Adrenal gland (tissue), 12 donors: Measurements from ENCODE around the gene DCHS1. TPM values are rescaled to one million over a fixed set of nuclear protein-coding genes. Genes with fewer than 3 reads are reported as not detected.
"Not testable (repeated sequence)": the region's sequence is repeated elsewhere in the genome, so short reads cannot be mapped to it uniquely, and the experiment has no call there.

Experiments used
- DNase-seq, 7 donors: peaks; one replicate each; pipeline ENCODE4 v3.0.0-alpha.2; 2019 to 2020
- H3K27ac ChIP-seq, 5 donors: fragments of 200-600 bp; sonication (generic) in 4 of 5; 1 replicate in 3 of 5; 2 replicates in 2 of 5; pipeline versions ENCODE4 v1.5.1 to v1.8.0; 2016 to 2020; ENCODE audit warnings: mild to moderate bottlenecking in 1 of 5
- H3K27me3 ChIP-seq: fragments of 200-600 bp; 2 replicates; pipeline ENCODE4 v1.8.0; 2021
- H3K36me3 ChIP-seq, 2 donors: fragments of 200-600 bp; replicated peaks in 1 of 2; 1 replicate in 1 of 2; 2 replicates in 1 of 2; pipeline versions ENCODE4 v1.5.1 to v1.8.0; 2018 to 2022
- H3K4me1 ChIP-seq, 2 donors: fragments of 200-600 bp; replicated peaks in 1 of 2; 1 replicate in 1 of 2; 2 replicates in 1 of 2; pipeline versions ENCODE4 v1.5.1 to v1.8.0; 2018 to 2021
- H3K4me3 ChIP-seq, 4 donors: fragments of 200-600 bp; sonication (generic) in 3 of 4; one replicate each; pipeline ENCODE4 v1.5.1; 2016 to 2018
- H3K9me3 ChIP-seq, 3 donors: fragments of 200-600 bp; sonication (generic) in 1 of 3; replicated peaks in 1 of 3; 1 replicate in 2 of 3; 2 replicates in 1 of 3; pipeline versions ENCODE4 v1.5.1 to v1.8.0; 2016 to 2021
- POLR2A ChIP-seq, 2 donors: fragments of 450-650 bp; IDR thresholded peaks; one replicate each; pipeline ENCODE4 v1.6.1; 2017; ENCODE audit warnings: antibody characterized with exemption in 2 of 2, mild to moderate bottlenecking in 2 of 2, moderate library complexity in 1 of 2
- WGBS, 4 donors: extraction: QIAGEN DNeasy Blood & Tissue Kit in 2 of 4; methylation state at CpG; one replicate each; pipeline versions ENCODE4 v1.1.5 to v1.1.7; 2013 to 2017; 5-methylcytosine and 5-hydroxymethylcytosine counted together
- intact Hi-C, 2 donors: fragments of 100-400 bp; cut with DNase I; formaldehyde crosslinking; loops; one replicate each; pipeline versions ENCODE4 v1.14.1 to v1.15.0; 2022 to 2023
- polyA plus RNA-seq, 3 donors: library from polyadenylated mRNA; stranded (reverse); fragments of 200-250 nt in 2 of 3; fragments of 350-450 nt in 1 of 3; fragmentation: Illumina TruSeq in 1 of 3; extraction: RNeasy Lipid Tissue Mini Kit (QIAGEN cat#74804) in 1 of 3; gene quantifications; one replicate each; pipeline ENCODE4 v1.2.3, GENCODE V29; 2013 to 2014
- total RNA-seq, 9 donors: library from RNA; depleted of rRNA in 4 of 9; stranded (reverse); fragments of >200 nt in 4 of 9; fragments of 120-200 nt in 1 of 9; fragmentation: NEBNext Ultra II Directional in 1 of 9; extraction: Animal tissue kit (Norgen Biotek cat#: 25700) in 1 of 9; gene quantifications; one replicate each; pipeline versions ENCODE4 v1.1.0 to v1.2.4, GENCODE V29; 2013 to 2023
- TF ChIP-seq, protein P1 (sequence below), 6 experiments: fragments of 450-650 bp in 4 of 6; fragments of 200-600 bp in 2 of 6; sonication (generic) in 1 of 6; IDR thresholded peaks; 1 replicate in 5 of 6; 2 replicates in 1 of 6; pipeline versions ENCODE4 v1.5.1 to v1.8.0; 2016 to 2021; ENCODE audit warnings: antibody characterized with exemption in 6 of 6, mild to moderate bottlenecking in 2 of 6, moderate library complexity in 1 of 6
- donor health status: healthy with polysubstance abuse.
- donor health status: Bipolar disorder and iron deficiency.
- donor health status: DM: yes; HTN: yes; CAD: no.
- donor health status: DM: no; HTN: no; CAD: no.
- donor health status: DM: no; HTN: no; CAD: no.
- donor health status: DM: yes; HTN: yes; CAD: no.

The DCHS1 gene
- total and polyA plus RNA-seq, 12 donors: 1.3 to 15.3 (median 11.3) TPM

DNA sequence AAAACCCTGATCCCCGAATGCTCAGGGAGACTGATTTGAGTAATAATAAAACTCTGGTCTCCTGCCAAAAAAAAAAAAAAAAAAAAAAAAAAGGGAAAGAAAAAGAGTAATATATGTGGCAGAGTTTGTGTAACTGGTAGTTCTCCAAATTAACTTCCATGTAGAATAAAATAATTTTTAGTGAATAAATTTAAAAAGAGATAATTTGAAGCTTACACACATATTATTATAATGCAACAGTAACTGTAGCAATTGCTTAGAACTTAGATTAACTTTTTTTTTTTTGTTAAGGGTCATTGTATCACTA lies 38.6 kb upstream of the DCHS1 start:
- 0 to 7% (median 2%) methylated on average over 1 of the region's 1 CpG for WGBS, 4 donors

DNA sequence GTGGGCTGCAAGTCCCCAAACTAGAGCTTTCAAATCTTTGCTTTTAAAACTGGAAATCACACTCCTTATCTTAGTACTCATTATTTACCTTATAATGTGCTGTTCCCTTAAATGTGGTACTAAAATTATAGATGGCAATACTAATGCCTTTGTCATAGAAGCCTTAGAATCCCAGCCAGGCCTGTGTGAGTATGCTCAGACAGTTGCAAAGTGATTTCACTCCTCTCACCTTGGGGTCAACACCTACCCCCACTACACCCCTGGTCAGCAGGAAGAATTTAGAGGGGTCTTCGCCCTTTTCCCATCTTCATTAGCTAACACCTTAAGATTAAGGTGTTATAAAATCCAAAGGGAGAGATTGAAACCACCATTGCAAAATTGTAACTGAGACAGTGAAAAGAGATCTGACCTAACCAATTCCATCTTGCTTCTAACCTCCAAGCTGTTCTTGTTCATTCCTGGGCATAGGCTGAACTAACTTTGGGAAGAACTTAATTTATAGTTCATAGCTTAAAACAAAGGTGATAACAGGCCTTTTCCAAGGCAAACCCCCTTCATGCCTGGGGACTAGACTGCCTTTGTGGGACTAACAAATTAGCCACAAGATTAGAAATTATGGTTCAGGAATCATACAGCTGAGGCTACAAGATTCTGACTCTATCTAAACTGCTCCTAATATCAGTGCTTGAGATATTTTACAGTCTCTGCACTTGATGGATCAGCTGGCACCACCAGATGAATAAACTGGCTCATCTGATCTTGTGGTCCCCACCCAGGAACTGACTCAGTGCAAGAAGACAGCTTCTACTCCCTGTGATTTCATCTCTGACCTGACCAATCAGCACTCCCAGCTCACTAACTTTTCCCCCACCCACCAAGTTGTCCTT lies 38.0 kb upstream of the DCHS1 start:
- TF ChIP-seq, protein P1, sequence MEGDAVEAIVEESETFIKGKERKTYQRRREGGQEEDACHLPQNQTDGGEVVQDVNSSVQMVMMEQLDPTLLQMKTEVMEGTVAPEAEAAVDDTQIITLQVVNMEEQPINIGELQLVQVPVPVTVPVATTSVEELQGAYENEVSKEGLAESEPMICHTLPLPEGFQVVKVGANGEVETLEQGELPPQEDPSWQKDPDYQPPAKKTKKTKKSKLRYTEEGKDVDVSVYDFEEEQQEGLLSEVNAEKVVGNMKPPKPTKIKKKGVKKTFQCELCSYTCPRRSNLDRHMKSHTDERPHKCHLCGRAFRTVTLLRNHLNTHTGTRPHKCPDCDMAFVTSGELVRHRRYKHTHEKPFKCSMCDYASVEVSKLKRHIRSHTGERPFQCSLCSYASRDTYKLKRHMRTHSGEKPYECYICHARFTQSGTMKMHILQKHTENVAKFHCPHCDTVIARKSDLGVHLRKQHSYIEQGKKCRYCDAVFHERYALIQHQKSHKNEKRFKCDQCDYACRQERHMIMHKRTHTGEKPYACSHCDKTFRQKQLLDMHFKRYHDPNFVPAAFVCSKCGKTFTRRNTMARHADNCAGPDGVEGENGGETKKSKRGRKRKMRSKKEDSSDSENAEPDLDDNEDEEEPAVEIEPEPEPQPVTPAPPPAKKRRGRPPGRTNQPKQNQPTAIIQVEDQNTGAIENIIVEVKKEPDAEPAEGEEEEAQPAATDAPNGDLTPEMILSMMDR (IDR thresholded peaks at IDR 0.05): no peak
- TF ChIP-seq POLR2A (IDR thresholded peaks at IDR 0.05): no peak
- Histone ChIP-seq H3K27ac (peak overlapping the region in 1 of 5 donors; percentile 66), H3K9me3 (no peaks in the 10 kb centered on the region), H3K4me1 (peaks cover 28 to 31% of the 10 kb centered on the region in 2 donors), H3K36me3 (no peaks in the 10 kb centered on the region), H3K27me3 (no peaks in the 10 kb centered on the region), H3K4me3 (no peak overlapping the region)
- intact Hi-C loops: no loop called here
- 79 to 100% (median 96%) methylated on average over 1 of the region's 1 CpG for WGBS, 4 donors
- peak; percentile 32 to 72 (median 59) for DNase-seq

More for the DNA sequence above, 38.6 kb upstream of the DCHS1 start:
- Histone ChIP-seq H3K4me3 (no peak overlapping the region), H3K27ac (peak overlapping the region in 2 of 5 donors; percentile 81 to 87), H3K27me3 (no peaks in the 10 kb centered on the region), H3K36me3 (no peaks in the 10 kb centered on the region), H3K4me1 (peaks cover 28 to 31% of the 10 kb centered on the region in 2 donors), H3K9me3 (no peaks in the 10 kb centered on the region)
- intact Hi-C loops: no loop called here
- DNase-seq: no peak
- TF ChIP-seq POLR2A (IDR thresholded peaks at IDR 0.05): no peak
- TF ChIP-seq, protein P1 (IDR thresholded peaks at IDR 0.05): no peak

DNA sequence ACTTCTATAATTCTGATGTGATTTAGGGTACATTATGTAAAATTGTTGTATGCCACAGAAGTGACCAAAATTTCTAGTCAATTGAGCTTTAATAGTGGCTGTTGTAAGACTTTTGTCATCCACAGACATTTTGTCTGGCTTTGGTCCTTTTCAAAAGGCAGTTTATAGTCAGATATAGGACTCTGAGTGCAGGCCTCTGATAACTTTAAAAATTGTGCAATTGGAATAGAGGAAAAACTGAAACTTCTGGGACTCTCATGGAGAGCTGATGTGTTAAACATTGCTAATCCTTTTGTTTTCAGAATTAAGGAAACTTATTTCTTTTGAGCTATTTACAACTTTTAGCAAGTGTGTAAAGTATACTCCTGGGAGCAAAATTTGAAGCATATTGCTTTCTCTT lies 36.5 kb upstream of the DCHS1 start:
- Histone ChIP-seq H3K9me3 (no peaks in the 10 kb centered on the region), H3K27ac (no peak overlapping the region), H3K4me3 (no peak overlapping the region), H3K4me1 (peaks cover 28 to 31% of the 10 kb centered on the region in 2 donors), H3K36me3 (no peaks in the 10 kb centered on the region), H3K27me3 (no peaks in the 10 kb centered on the region)
- DNase-seq: no peak
- intact Hi-C loops: no loop called here
- TF ChIP-seq POLR2A (IDR thresholded peaks at IDR 0.05): no peak
- TF ChIP-seq, protein P1 (IDR thresholded peaks at IDR 0.05): no peak

DNA sequence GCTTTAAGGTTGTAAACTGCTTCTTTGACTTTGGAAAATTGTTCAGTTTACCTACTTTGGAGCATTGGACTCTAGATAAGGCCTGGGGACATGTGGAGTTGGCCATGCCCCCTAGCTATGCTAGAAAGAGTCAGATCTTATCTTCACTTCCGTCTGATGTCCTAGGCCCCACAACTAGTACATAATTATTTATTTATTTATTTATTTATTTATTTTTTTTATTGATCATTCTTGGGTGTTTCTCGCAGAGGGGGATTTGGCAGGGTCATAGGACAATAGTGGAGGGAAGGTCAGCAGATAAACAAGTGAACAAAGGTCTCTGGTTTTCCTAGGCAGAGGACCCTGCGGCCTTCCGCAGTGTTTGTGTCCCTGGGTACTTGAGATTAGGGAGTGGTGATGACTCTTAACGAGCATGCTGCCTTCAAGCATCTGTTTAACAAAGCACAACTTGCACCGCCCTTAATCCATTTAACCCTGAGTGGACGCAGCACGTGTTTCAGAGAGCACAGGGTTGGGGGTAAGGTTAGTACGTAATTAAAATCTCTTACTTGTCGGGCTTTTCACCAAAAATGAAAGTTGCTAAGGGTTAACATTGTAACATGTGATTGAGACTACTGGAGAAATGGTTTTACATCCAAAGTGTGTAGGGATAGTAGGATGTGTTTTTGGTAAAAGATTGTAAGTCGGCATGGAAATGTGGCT lies 35.0 kb upstream of the DCHS1 start:
- H3K4me3 ChIP-seq, DNase-seq, H3K9me3 ChIP-seq, H3K27ac ChIP-seq, H3K36me3 ChIP-seq, intact Hi-C loops, H3K27me3 ChIP-seq: not testable (repeated sequence)
- peaks cover 17 to 18% of the 10 kb centered on the region in 2 donors for H3K4me1 ChIP-seq
- 82 to 92% (median 86%) methylated on average over 8 to 11 of the region's 11 CpGs for WGBS, 4 donors
